Astrocyte (in vitro differentiated cells and primary cell): ENCODE results near the gene EXD3. TPM values are rescaled to one million over a fixed set of nuclear protein-coding genes. Genes with fewer than 3 reads are reported as not detected.

Source experiments
- DNase-seq: peaks from one replicate; pipeline ENCODE4 v3.0.0-alpha.2; 2010; ENCODE audit warnings: low read depth
- FAIRE-seq: peaks from 2 replicates; lab custom pipeline; 2011; peaks lifted over from hg19 to GRCh38; lab: Jason Lieb, UNC
- H2AFZ ChIP-seq: 2 replicates; pipeline ENCODE4 v1.6.0; 2012; ENCODE audit warnings: low read depth, low read length, inconsistent platforms
- H3K27ac ChIP-seq: 2 replicates; pipeline ENCODE4 v1.5.1; 2011; ENCODE audit warnings: low read depth, low read length, inconsistent platforms
- H3K27me3 ChIP-seq: 2 replicates; pipeline ENCODE4 v1.6.0; 2011; ENCODE audit warnings: low read length, inconsistent platforms; ENCODE audit not compliant: insufficient read depth
- H3K36me3 ChIP-seq: 2 replicates; pipeline ENCODE4 v1.5.1; 2011; ENCODE audit warnings: low read length, inconsistent platforms; ENCODE audit not compliant: insufficient read depth
- H3K4me1 ChIP-seq: 2 replicates; pipeline ENCODE4 v1.5.1; 2011; ENCODE audit warnings: low read length, inconsistent platforms; ENCODE audit not compliant: insufficient read depth
- H3K4me2 ChIP-seq: 2 replicates; pipeline ENCODE4 v1.6.0; 2012; ENCODE audit warnings: low read length, inconsistent platforms
- H3K4me3 ChIP-seq: 2 replicates; pipeline ENCODE4 v1.5.1; 2011; ENCODE audit warnings: low read depth, mild to moderate bottlenecking, low read length, inconsistent platforms; ENCODE audit not compliant: insufficient read depth
- H3K79me2 ChIP-seq: 2 replicates; pipeline ENCODE4 v1.6.0; 2012; ENCODE audit warnings: mild to moderate bottlenecking, low read length, inconsistent platforms; ENCODE audit not compliant: insufficient read depth
- H3K9ac ChIP-seq: 2 replicates; pipeline ENCODE4 v1.6.0; 2012; ENCODE audit warnings: mild to moderate bottlenecking, low read length, inconsistent platforms
- H3K9me3 ChIP-seq: 2 replicates; pipeline ENCODE4 v1.5.1; 2012; ENCODE audit warnings: low read depth, mild to moderate bottlenecking, low read length, inconsistent platforms; ENCODE audit not compliant: insufficient read depth
- H4K20me1 ChIP-seq: 2 replicates; pipeline ENCODE4 v1.6.0; 2012; ENCODE audit warnings: low read length, inconsistent platforms; ENCODE audit not compliant: insufficient read depth
- H3K27ac Mint-ChIP-seq: one replicate; pipeline ENCODE4 v1.8.0; 2021; ENCODE audit warnings: mild to moderate bottlenecking, mixed read lengths; ENCODE audit not compliant: unreplicated experiment
- H3K27me3 Mint-ChIP-seq: one replicate; pipeline ENCODE4 v1.8.0; 2021; ENCODE audit warnings: low read depth, mixed read lengths; ENCODE audit not compliant: unreplicated experiment
- H3K36me3 Mint-ChIP-seq: one replicate; pipeline ENCODE4 v1.8.0; 2021; ENCODE audit warnings: low read depth, mixed read lengths; ENCODE audit not compliant: unreplicated experiment
- H3K4me1 Mint-ChIP-seq: one replicate; pipeline ENCODE4 v1.8.0; 2021; ENCODE audit warnings: low read depth, mixed read lengths; ENCODE audit not compliant: unreplicated experiment
- H3K4me3 Mint-ChIP-seq: one replicate; pipeline ENCODE4 v1.8.0; 2021; ENCODE audit warnings: mild to moderate bottlenecking, moderate library complexity, mixed read lengths; ENCODE audit not compliant: unreplicated experiment
- H3K9me3 Mint-ChIP-seq: one replicate; pipeline ENCODE4 v1.8.0; 2021; ENCODE audit warnings: mild to moderate bottlenecking, mixed read lengths; ENCODE audit not compliant: unreplicated experiment
- CTCF ChIP-seq: IDR thresholded peaks from 2 replicates; pipeline ENCODE4 v1.5.1; 2011; ENCODE audit warnings: low read depth, mild to moderate bottlenecking, inconsistent platforms, low read length, moderate library complexity; ENCODE audit not compliant: insufficient read depth
- EZH2 ChIP-seq: IDR thresholded peaks from 2 replicates; pipeline ENCODE4 v1.6.1; 2012; ENCODE audit warnings: mild to moderate bottlenecking, low read length, inconsistent platforms; ENCODE audit not compliant: insufficient read depth
- total RNA-seq: library from RNA; stranded (reverse); gene quantifications from 2 replicates; pipeline ENCODE4 v1.2.1, GENCODE V29; 2021

Gene EXD3
- total RNA-seq, 1 donor from 2014 or later: 8.5 TPM

GRCh38 chr9:137293482-137294090 lies 129.4 kb downstream of the EXD3 start:
- Mint-ChIP-seq H3K36me3 (no peaks in the 10 kb centered on the region), H3K4me3 (peak overlapping the region; percentile 67), H3K4me1 (peaks cover 4% of the 10 kb centered on the region), H3K27me3 (peaks cover 11% of the 10 kb centered on the region), H3K9me3 (no peaks in the 10 kb centered on the region), H3K27ac (no peak overlapping the region)
- no peak for DNase-seq
- peaks cover 19% of the 10 kb centered on the region for H3K4me1 ChIP-seq
- no peaks in the 10 kb centered on the region for H3K79me2 ChIP-seq
- H3K9ac ChIP-seq: no peak overlapping the region
- FAIRE-seq: no peak
- H3K9me3 ChIP-seq: peaks cover 4% of the 10 kb centered on the region
- H3K36me3 ChIP-seq: no peaks in the 10 kb centered on the region
- no peak for TF ChIP-seq CTCF
- no peak for TF ChIP-seq EZH2
- no peak overlapping the region for H3K27ac ChIP-seq
- no peak overlapping the region for H3K4me3 ChIP-seq
- H4K20me1 ChIP-seq: no peaks in the 10 kb centered on the region
- peaks cover 6% of the 10 kb centered on the region for H3K27me3 ChIP-seq
- no peak overlapping the region for H3K4me2 ChIP-seq
- no peak overlapping the region for H2AFZ ChIP-seq

DNA sequence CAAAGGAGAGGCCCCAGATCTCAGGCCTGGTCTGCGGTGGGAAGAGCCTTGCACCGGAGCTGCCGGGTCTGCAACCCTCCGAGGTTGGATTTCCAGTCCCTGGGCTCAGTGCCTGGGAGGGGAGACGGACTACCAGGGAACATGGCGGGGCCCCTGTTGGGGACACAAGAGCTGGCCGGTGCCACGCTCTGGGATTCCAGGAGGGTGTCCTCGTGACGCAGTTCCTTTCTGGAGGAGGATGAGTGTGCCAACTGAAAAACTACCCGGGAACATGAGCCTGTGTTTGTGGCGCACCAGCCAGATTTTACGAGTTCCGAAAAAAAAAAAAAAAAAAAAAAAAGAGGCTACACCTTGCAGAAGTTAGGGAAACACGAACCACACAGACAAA lies 129.9 kb downstream of the EXD3 start:
- H3K36me3 Mint-ChIP-seq: no peaks in the 10 kb centered on the region
- TF ChIP-seq EZH2 (no peak), CTCF (no peak)
- peaks cover 6% of the 10 kb centered on the region for H3K27me3 ChIP-seq
- H3K79me2 ChIP-seq: no peaks in the 10 kb centered on the region
- H3K27ac Mint-ChIP-seq: no peak overlapping the region
- no peak overlapping the region for H3K4me3 Mint-ChIP-seq
- DNase-seq (no peak), FAIRE-seq (no peak)
- H3K9me3 ChIP-seq: peaks cover 4% of the 10 kb centered on the region
- peaks cover 14% of the 10 kb centered on the region for H3K4me1 ChIP-seq
- H3K27me3 Mint-ChIP-seq: peaks cover 11% of the 10 kb centered on the region
- H3K36me3 ChIP-seq: no peaks in the 10 kb centered on the region
- H3K9ac ChIP-seq: no peak overlapping the region
- H3K9me3 Mint-ChIP-seq: no peaks in the 10 kb centered on the region
- H3K4me2 ChIP-seq: no peak overlapping the region
- no peaks in the 10 kb centered on the region for H4K20me1 ChIP-seq
- H2AFZ ChIP-seq: no peak overlapping the region
- no peak overlapping the region for H3K4me3 ChIP-seq
- no peak overlapping the region for H3K27ac ChIP-seq
- peaks cover 4% of the 10 kb centered on the region for H3K4me1 Mint-ChIP-seq

DNA sequence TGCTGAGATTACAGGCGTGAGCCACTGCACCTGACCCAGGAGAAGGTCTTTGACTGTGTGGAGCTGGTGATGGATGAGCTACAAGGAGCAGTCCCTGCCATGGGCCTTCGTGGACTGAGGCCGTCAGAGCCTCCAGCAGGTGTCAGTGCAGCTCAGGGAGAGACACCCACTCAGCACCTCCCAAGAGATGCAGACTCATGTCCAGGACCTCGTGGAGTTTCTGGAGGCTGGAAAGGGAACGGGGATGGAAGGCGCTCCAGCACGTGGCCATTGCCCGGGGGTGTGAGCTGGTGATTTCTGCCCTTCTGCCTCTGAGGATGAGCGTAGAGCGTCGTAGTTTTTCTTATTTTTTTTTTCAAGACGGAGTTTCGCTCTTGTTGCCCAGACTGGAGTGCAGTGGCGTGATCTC lies 136.0 kb downstream of the EXD3 start:
- H3K4me3 ChIP-seq: no peak overlapping the region
- peaks cover 3% of the 10 kb centered on the region for H3K36me3 Mint-ChIP-seq
- no peak overlapping the region for H3K4me2 ChIP-seq
- TF ChIP-seq EZH2 (no peak), CTCF (peak; percentile 50)
- FAIRE-seq (no peak), DNase-seq (no peak)
- no peaks in the 10 kb centered on the region for H3K79me2 ChIP-seq
- H3K36me3 ChIP-seq: no peaks in the 10 kb centered on the region
- peaks cover 12% of the 10 kb centered on the region for H4K20me1 ChIP-seq
- H3K4me3 Mint-ChIP-seq: peak overlapping the region; percentile 29
- no peaks in the 10 kb centered on the region for H3K27me3 ChIP-seq
- no peaks in the 10 kb centered on the region for H3K27me3 Mint-ChIP-seq
- H2AFZ ChIP-seq: no peak overlapping the region
- H3K9me3 ChIP-seq: no peaks in the 10 kb centered on the region
- peaks cover 2% of the 10 kb centered on the region for H3K9me3 Mint-ChIP-seq
- H3K27ac Mint-ChIP-seq: no peak overlapping the region
- no peaks in the 10 kb centered on the region for H3K4me1 Mint-ChIP-seq
- H3K4me1 ChIP-seq: no peaks in the 10 kb centered on the region
- no peak overlapping the region for H3K27ac ChIP-seq
- H3K9ac ChIP-seq: no peak overlapping the region
